Thymus (tissue), 11 donors: ENCODE data around the gene ITPKB. TPM values are rescaled to one million over a fixed set of nuclear protein-coding genes. Genes with fewer than 3 reads are reported as not detected.
"Not testable (repeated sequence)": the region's sequence is repeated elsewhere in the genome, so short reads cannot be mapped to it uniquely, and the experiment has no call there.

ENCODE experiments used
- DNase-seq, 9 donors: peaks; one replicate each; pipeline ENCODE4 v3.0.0-alpha.2; 2013; ENCODE audit warnings: low spot score in 9 of 9, low read depth in 6 of 9, missing footprints in 1 of 9
- H3K27ac ChIP-seq, 2 donors: one replicate each; pipeline ENCODE4 v1.5.1; 2013; ENCODE audit warnings: control low read depth in 1 of 2, low read depth in 1 of 2, low read length in 1 of 2, mild to moderate bottlenecking in 1 of 2, moderate library complexity in 1 of 2
- H3K27me3 ChIP-seq, 2 donors: one replicate each; pipeline ENCODE4 v1.5.1; 2013; ENCODE audit warnings: low read length in 1 of 2; ENCODE audit not compliant: control insufficient read depth in 2 of 2, insufficient read depth in 1 of 2
- H3K36me3 ChIP-seq, 2 donors: one replicate each; pipeline ENCODE4 v1.5.1; 2013; ENCODE audit warnings: low read length in 1 of 2, mild to moderate bottlenecking in 1 of 2, moderate library complexity in 1 of 2; ENCODE audit not compliant: control insufficient read depth in 2 of 2, insufficient read depth in 2 of 2
- H3K4me1 ChIP-seq, 2 donors: one replicate each; pipeline ENCODE4 v1.5.1; 2013; ENCODE audit warnings: low read length in 2 of 2; ENCODE audit not compliant: control insufficient read depth in 2 of 2, insufficient read depth in 2 of 2
- H3K4me3 ChIP-seq, 2 donors: one replicate each; pipeline ENCODE4 v1.5.1; 2013; ENCODE audit warnings: low read length in 2 of 2, control low read depth in 1 of 2, mild to moderate bottlenecking in 1 of 2
- H3K9me3 ChIP-seq, 2 donors: one replicate each; pipeline ENCODE4 v1.5.1; 2013; ENCODE audit warnings: low read length in 1 of 2, mild to moderate bottlenecking in 1 of 2; ENCODE audit not compliant: control insufficient read depth in 2 of 2, insufficient read depth in 1 of 2
- WGBS: extraction: QIAGEN DNeasy Blood & Tissue Kit; methylation state at CpG from one replicate; pipeline ENCODE4 v1.1.7; 2013; 5-methylcytosine and 5-hydroxymethylcytosine counted together
- polyA plus RNA-seq: library from polyadenylated mRNA; stranded (reverse); fragments of 200-250 nt; gene quantifications from one replicate; pipeline ENCODE4 v1.2.3, GENCODE V29; 2013
- total RNA-seq: library from RNA; stranded (reverse); fragments of 120-200 nt; gene quantifications from one replicate; pipeline ENCODE4 v1.2.4, GENCODE V29; 2013
- donor health status: healthy.

The ITPKB gene
- total and polyA plus RNA-seq, 2 donors: 22.7 to 32.0 TPM

DNA sequence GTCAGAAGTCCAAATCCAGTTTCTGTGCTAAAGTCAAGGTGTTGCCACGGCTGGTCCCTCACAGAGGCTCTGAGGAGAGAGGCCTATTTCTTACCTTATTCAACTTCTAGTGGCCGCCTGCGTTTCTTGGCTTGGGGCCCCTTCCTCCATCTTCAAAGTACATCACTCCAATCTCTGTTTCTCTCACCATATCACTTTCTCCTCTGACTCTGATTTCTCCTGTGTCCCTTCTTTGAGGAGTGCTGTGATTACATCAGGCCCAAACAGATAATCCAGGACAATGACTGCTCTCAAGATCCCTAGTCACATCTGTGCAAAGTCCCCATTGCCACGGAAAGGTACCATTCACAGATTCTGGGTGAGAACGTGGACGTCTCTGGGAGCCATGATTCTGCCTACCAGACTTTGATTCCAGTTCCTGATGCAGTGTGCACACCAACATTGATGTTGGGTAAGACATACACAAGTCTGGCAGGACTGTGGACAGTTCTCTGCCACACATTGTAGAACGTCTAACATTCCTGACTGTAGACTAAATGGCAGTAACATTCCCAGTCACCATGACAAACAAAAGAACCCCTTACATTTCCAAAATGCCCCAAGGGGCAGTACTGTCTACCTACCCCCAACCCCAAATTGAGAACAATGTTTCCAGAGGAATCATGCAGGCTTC lies 43.0 kb upstream of the ITPKB start:
- WGBS: 98% methylated on average over 7 of the region's 7 CpGs
- no peaks in the 10 kb centered on the region for H3K36me3 ChIP-seq

DNA sequence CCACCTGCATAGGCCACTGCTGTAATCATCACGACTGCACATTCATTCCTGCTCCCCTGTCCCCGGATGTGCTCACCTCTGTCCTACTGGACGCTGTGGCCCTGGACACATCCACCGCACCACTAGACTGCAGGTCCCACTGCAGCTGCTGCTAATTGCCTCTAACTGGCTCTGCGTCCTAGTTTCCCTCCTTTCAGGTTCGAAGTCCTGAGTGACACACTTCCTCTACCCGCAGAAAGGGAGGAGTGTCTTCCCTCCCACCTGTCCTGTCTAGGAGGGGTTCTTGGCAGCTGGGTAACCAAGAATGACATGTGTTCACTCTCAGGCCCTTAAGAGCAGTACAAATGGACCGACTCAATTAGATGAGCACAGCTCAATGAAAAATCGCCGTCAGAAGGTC lies 40.5 kb upstream of the ITPKB start:
- H3K27me3 ChIP-seq: no peaks in the 10 kb centered on the region
- H3K36me3 ChIP-seq: no peaks in the 10 kb centered on the region
- no peaks in the 10 kb centered on the region for H3K9me3 ChIP-seq
- H3K4me3 ChIP-seq: no peak overlapping the region
- peaks cover 10 to 23% of the 10 kb centered on the region in 2 donors for H3K4me1 ChIP-seq
- DNase-seq: peak in 7 of 9 donors; percentile 42 to 84 (median 68)
- WGBS: 71% methylated on average over 10 of the region's 10 CpGs
- H3K27ac ChIP-seq: no peak overlapping the region

More for the DNA sequence above, 43.0 kb upstream of the ITPKB start:
- Histone ChIP-seq H3K4me1 (peaks cover 10 to 23% of the 10 kb centered on the region in 2 donors), H3K27me3 (no peaks in the 10 kb centered on the region), H3K9me3 (no peaks in the 10 kb centered on the region), H3K27ac (no peak overlapping the region), H3K4me3 (no peak overlapping the region)
- no peak for DNase-seq

DNA sequence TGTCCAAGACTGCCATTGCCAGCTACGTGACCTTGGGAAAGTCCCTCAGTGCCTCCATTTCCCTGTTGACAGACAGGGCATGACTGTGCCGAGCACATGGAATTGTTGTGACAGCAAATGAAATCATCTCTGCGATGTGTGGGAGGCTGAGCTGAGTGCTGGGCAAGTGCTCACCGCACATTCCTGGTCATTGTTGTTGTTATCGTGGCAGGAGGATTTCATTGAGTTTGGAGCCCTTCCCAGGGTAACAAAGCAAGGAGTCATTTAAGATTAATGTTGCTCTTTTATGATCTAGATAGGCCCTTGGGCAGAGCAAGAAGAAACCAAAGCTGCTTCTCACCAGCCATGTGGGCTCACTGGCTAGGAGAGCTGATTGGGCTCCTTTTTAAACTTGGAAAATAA lies 39.6 kb upstream of the ITPKB start:
- no peaks in the 10 kb centered on the region for H3K36me3 ChIP-seq
- 93% methylated on average over 5 of the region's 5 CpGs for WGBS
- H3K27ac ChIP-seq: no peak overlapping the region
- peaks cover 10 to 23% of the 10 kb centered on the region in 2 donors for H3K4me1 ChIP-seq
- DNase-seq: no peak
- no peaks in the 10 kb centered on the region for H3K9me3 ChIP-seq
- no peaks in the 10 kb centered on the region for H3K27me3 ChIP-seq
- no peak overlapping the region for H3K4me3 ChIP-seq

DNA sequence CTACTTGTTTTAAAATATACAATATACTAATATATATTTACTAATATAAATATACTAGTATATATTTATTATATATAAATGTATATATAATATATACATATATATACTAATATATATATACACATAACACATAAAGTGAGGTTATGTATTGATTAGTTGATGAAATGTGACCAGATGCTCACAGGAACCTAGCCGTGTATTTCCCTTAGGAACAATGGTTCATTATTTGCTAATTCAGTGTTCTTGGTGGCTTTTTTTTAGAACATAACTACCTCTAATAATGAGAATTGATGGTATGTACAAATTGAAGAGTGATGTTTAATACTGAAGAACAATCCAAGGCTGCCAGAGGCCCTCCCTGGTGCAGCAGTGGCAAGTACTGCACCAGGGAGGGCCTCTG lies 37.9 kb upstream of the ITPKB start:
- peaks cover 10 to 23% of the 10 kb centered on the region in 2 donors for H3K4me1 ChIP-seq
- H3K27me3 ChIP-seq: no peaks in the 10 kb centered on the region
- no peaks in the 10 kb centered on the region for H3K36me3 ChIP-seq
- WGBS: 99% methylated on average over 1 of the region's 1 CpG
- DNase-seq: no peak
- H3K27ac ChIP-seq: no peak overlapping the region
- H3K4me3 ChIP-seq: no peak overlapping the region
- no peaks in the 10 kb centered on the region for H3K9me3 ChIP-seq

DNA sequence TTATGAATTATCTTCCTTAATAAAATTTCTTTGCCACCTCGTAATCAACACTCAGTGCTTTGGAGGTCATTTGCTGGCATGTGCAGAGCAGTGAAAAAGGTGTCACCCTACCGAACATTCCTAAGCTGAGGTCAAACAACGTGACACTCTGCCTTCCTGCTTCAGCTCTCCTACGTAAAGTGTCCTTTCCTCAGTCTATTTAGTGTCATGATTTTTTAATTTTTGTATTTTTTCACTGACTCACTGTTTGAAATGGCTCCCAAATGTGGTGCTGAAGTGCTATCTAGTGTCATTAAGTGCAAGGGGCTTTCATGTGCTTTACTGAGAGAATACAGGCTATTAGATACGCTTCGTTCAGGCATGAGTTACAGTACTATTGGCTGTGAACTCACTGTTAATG lies 37.0 kb upstream of the ITPKB start:
- no peaks in the 10 kb centered on the region for H3K36me3 ChIP-seq
- no peaks in the 10 kb centered on the region for H3K27me3 ChIP-seq
- H3K27ac ChIP-seq: no peak overlapping the region
- H3K9me3 ChIP-seq: no peaks in the 10 kb centered on the region
- no peak overlapping the region for H3K4me3 ChIP-seq
- DNase-seq: no peak
- peaks cover 10 to 23% of the 10 kb centered on the region in 2 donors for H3K4me1 ChIP-seq
- 96% methylated on average over 6 of the region's 6 CpGs for WGBS

DNA sequence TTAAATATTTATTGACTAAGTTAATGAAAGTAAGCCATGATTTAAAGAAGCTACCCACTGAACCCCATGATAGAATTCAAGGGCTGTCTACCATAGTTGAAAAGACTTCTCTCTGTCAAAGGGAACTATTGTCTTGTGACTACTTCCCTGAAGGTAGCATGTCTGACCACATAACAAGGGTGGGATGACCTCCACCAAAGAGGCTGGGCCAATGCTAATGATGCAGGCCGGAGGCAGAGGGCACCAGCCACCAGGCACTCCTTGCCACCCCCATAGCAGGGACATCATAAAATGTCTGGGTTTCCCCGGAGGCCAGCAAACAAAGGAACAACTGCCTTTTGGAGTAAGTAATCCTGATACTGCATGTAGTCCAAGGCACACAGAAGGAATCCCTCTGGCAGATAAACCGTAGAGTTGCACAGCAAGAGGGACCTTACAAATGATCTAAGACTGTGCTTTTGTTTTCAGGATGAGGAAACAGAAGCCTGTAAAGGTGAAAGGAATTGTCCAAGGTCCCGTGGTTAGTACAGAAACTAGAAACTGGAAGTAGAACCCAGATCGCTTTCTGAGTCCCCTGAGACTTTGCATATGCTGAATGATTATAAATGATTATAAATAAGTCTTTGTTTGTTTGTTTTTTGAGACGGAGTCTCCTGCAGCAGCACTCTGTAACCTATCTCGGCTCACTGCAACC lies 33.5 kb upstream of the ITPKB start:
- peak in 1 of 9 donors; percentile 16 for DNase-seq
- Histone ChIP-seq H3K36me3 (no peaks in the 10 kb centered on the region), H3K4me3 (no peak overlapping the region), H3K4me1 (no peaks in the 10 kb centered on the region), H3K27ac (no peak overlapping the region), H3K9me3 (no peaks in the 10 kb centered on the region), H3K27me3 (no peaks in the 10 kb centered on the region)
- 93% methylated on average over 7 of the region's 7 CpGs for WGBS

DNA sequence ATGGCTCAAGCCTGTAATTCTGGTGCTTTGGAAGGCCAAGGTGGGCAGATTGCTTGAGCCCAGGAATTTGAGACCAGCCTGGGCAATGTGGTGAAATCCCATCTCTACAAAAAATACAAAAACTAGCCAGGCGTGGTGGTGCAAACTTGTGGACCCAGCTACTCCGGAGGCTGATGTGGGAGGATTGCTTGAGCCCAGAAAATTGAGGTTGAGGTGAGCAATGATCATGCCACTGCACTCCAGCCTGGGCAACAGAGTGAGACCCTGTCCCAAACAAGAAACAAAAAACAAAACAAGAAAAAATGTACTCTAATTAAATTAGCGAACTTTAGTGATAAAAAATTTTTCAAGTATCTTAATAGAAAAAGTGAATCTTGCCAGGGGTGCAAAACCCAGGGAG lies 28.1 kb upstream of the ITPKB start:
- DNase-seq, H3K36me3 ChIP-seq, H3K4me3 ChIP-seq, H3K27ac ChIP-seq, H3K9me3 ChIP-seq, H3K27me3 ChIP-seq: not testable (repeated sequence)
- H3K4me1 ChIP-seq: peaks cover 23 to 34% of the 10 kb centered on the region in 2 donors
- WGBS: 97% methylated on average over 3 of the region's 3 CpGs

DNA sequence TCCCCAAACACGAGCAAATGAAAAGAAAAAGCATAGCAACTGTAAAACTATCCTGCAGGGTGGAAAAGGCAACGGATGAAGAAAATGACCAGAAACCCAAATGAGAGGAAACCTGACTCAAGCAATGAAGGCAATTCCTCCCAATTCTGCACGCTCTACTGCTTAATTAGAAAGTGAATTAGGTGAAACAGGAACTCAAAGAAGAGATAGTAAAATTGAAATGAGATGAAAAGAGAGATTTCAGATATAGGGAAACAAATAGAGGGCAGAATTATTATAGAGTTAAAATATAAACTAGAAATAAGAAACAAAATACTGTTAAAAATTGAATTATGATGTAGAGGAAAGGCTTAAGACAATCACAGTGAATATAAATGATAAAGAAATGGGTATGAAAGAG lies 27.5 kb upstream of the ITPKB start:
- Histone ChIP-seq H3K27me3 (no peaks in the 10 kb centered on the region), H3K36me3 (no peaks in the 10 kb centered on the region), H3K4me1 (peaks cover 23 to 34% of the 10 kb centered on the region in 2 donors), H3K27ac (no peak overlapping the region), H3K9me3 (no peaks in the 10 kb centered on the region), H3K4me3 (no peak overlapping the region)
- 95% methylated on average over 3 of the region's 3 CpGs for WGBS
- DNase-seq: no peak

DNA sequence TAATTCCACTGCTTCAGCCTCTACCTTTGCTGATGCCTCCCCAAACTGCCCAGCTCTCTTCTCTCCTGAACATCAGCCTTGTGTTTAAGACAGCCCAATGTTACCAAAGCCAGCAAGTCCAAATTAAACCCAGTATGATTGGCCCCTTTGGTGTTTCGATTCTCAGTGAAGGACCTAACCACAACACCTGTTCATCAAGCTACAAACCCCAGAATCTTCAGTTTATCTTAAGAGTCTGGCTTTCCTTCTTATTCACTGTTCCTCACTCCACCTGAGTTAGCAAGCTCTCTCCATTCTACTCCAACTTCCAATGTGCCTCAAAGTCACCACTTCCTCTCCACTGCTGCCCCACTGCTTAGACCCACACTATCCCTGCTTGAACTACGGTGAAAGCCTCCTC lies 25.5 kb upstream of the ITPKB start:
- Histone ChIP-seq H3K27me3 (no peaks in the 10 kb centered on the region), H3K4me1 (peaks cover 23 to 34% of the 10 kb centered on the region in 2 donors), H3K27ac (peak overlapping the region; percentile 53 to 85), H3K9me3 (no peaks in the 10 kb centered on the region), H3K4me3 (no peak overlapping the region), H3K36me3 (no peaks in the 10 kb centered on the region)
- WGBS: 10% methylated on average over 2 of the region's 2 CpGs
- peak in 1 of 9 donors; percentile 68 for DNase-seq
